Keratinocyte (primary cell): Measurements from ENCODE around the gene DDX41. TPM values are rescaled to one million over a fixed set of nuclear protein-coding genes. Genes with fewer than 3 reads are reported as not detected.

Experiments used
- DNase-seq: peaks from one replicate; pipeline ENCODE4 v3.0.0-alpha.2; 2011; ENCODE audit warnings: low read depth, missing footprints, low spot score
- FAIRE-seq: peaks from 2 replicates; lab custom pipeline; 2011; peaks lifted over from hg19 to GRCh38; lab: Jason Lieb, UNC
- H2AFZ ChIP-seq: 2 replicates; pipeline ENCODE4 v1.6.0; 2012; ENCODE audit warnings: low read length, control low read depth, inconsistent platforms; ENCODE audit not compliant: control insufficient read depth
- H3K27ac ChIP-seq: 2 replicates; pipeline ENCODE4 v1.5.1; 2011; ENCODE audit warnings: low read length; ENCODE audit not compliant: control insufficient read depth, insufficient read depth
- H3K27me3 ChIP-seq: 3 replicates; pipeline ENCODE4 v1.6.0; 2011; ENCODE audit warnings: low read length; ENCODE audit not compliant: control insufficient read depth, insufficient read depth; ENCODE audit errors: extremely low read depth
- H3K36me3 ChIP-seq, 2 experiments: 2 replicates in 1 of 2; 3 replicates in 1 of 2; pipeline ENCODE4 v1.5.1; 2011; ENCODE audit warnings: low read length in 2 of 2, mild to moderate bottlenecking in 1 of 2; ENCODE audit not compliant: control insufficient read depth in 2 of 2, insufficient read depth in 2 of 2; ENCODE audit errors: extremely low read depth in 1 of 2
- H3K4me1 ChIP-seq: 3 replicates; pipeline ENCODE4 v1.5.1; 2011; ENCODE audit warnings: low read length; ENCODE audit not compliant: control insufficient read depth, insufficient read depth; ENCODE audit errors: extremely low read depth
- H3K4me2 ChIP-seq: 3 replicates; pipeline ENCODE4 v1.6.0; 2011; ENCODE audit warnings: low read depth, low read length; ENCODE audit not compliant: control insufficient read depth, insufficient read depth; ENCODE audit errors: extremely low read depth
- H3K4me3 ChIP-seq, 3 experiments: fragments of 200-600 bp in 1 of 3; sonication (generic) in 1 of 3; 2 replicates in 2 of 3; 3 replicates in 1 of 3; pipeline ENCODE4 v1.5.1; 2011 to 2016; ENCODE audit warnings: low read length in 3 of 3, mild to moderate bottlenecking in 3 of 3, control low read depth in 2 of 3, inconsistent platforms in 1 of 3, low read depth in 1 of 3, mixed read lengths in 1 of 3, mixed run types in 1 of 3, moderate library complexity in 1 of 3; ENCODE audit not compliant: control insufficient read depth in 2 of 3, insufficient read depth in 2 of 3; ENCODE audit errors: extremely low read depth in 1 of 3
- H3K79me2 ChIP-seq: 2 replicates; pipeline ENCODE4 v1.6.0; 2012; ENCODE audit warnings: low read length; ENCODE audit not compliant: control insufficient read depth, insufficient read depth
- H3K9ac ChIP-seq: 3 replicates; pipeline ENCODE4 v1.6.0; 2011; ENCODE audit warnings: low read length; ENCODE audit not compliant: control insufficient read depth, insufficient read depth; ENCODE audit errors: extremely low read depth
- H3K9me1 ChIP-seq: 3 replicates; pipeline ENCODE4 v1.6.0; 2011; ENCODE audit warnings: low read length; ENCODE audit not compliant: control insufficient read depth, insufficient read depth; ENCODE audit errors: extremely low read depth
- H3K9me3 ChIP-seq: 2 replicates; pipeline ENCODE4 v1.5.1; 2012; ENCODE audit warnings: low read depth, low read length; ENCODE audit not compliant: control insufficient read depth
- H4K20me1 ChIP-seq: 3 replicates; pipeline ENCODE4 v1.6.0; 2011; ENCODE audit warnings: low read length; ENCODE audit not compliant: control insufficient read depth, insufficient read depth; ENCODE audit errors: extremely low read depth
- EZH2 ChIP-seq: IDR thresholded peaks from one replicate; pipeline ENCODE4 v1.6.1; 2012; ENCODE audit warnings: inconsistent platforms, mild to moderate bottlenecking, low read length, moderate library complexity
- dilution Hi-C: fragments of 300-500 bp; cut with MboI; formaldehyde crosslinking; loops from one replicate; pipeline ENCODE4 v1.7.0; 2020; ENCODE audit warnings: low sequenced_read_pairs; ENCODE audit not compliant: extremely low pct_ligation_motif_present
- polyA plus RNA-seq, 5 experiments: library from polyadenylated mRNA; depleted of rRNA in 3 of 5; stranded (reverse) in 3 of 5; stranded (forward) in 1 of 5; unstranded in 1 of 5; fragments of >200 nt; gene quantifications; 1 replicate in 1 of 5; 2 replicates in 3 of 5; 3 replicates in 1 of 5; pipeline versions ENCODE4 v1.2.1 to v1.2.3, GENCODE V29; 2011 to 2012; ENCODE audit warnings: missing spikeins in 2 of 5, low read depth in 1 of 5, low replicate concordance in 1 of 5
- TF ChIP-seq, protein P1 (sequence below), 3 experiments: IDR thresholded peaks in 1 of 3; conservative IDR thresholded peaks in 1 of 3; optimal IDR thresholded peaks in 1 of 3; 2 replicates in 2 of 3; 3 replicates in 1 of 3; pipeline versions ENCODE3 to v1.5.1; 2011; ENCODE audit warnings: low read length in 3 of 3, mild to moderate bottlenecking in 3 of 3, moderate library complexity in 2 of 3, control low read depth in 1 of 3, inconsistent platforms in 1 of 3; ENCODE audit not compliant: insufficient read depth in 2 of 3; ENCODE audit errors: extremely low read depth in 1 of 3

DDX41 gene
- polyA plus RNA-seq, 1 donor (not counting 4 experiments of a cell fraction or from before 2014, with no cell fraction given): 71.3 TPM

- TF ChIP-seq EZH2: no peak
- TF ChIP-seq, protein P1, sequence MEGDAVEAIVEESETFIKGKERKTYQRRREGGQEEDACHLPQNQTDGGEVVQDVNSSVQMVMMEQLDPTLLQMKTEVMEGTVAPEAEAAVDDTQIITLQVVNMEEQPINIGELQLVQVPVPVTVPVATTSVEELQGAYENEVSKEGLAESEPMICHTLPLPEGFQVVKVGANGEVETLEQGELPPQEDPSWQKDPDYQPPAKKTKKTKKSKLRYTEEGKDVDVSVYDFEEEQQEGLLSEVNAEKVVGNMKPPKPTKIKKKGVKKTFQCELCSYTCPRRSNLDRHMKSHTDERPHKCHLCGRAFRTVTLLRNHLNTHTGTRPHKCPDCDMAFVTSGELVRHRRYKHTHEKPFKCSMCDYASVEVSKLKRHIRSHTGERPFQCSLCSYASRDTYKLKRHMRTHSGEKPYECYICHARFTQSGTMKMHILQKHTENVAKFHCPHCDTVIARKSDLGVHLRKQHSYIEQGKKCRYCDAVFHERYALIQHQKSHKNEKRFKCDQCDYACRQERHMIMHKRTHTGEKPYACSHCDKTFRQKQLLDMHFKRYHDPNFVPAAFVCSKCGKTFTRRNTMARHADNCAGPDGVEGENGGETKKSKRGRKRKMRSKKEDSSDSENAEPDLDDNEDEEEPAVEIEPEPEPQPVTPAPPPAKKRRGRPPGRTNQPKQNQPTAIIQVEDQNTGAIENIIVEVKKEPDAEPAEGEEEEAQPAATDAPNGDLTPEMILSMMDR (optimal IDR thresholded peaks at IDR 0.05 in 1 of 3, IDR thresholded peaks at IDR 0.05 in 1 of 3, conservative IDR thresholded peaks at IDR 0.05 in 1 of 3; ENCODE audit: extremely low read depth in 1 of 3, insufficient read depth in 2 of 3, low read length in 3 of 3): no peak
- no peak overlapping the region for H3K4me3 ChIP-seq
- DNase-seq: no peak
- no peak overlapping the region for H3K4me2 ChIP-seq
- H3K4me1 ChIP-seq: peaks cover 4% of the 10 kb centered on the region
- H3K27me3 ChIP-seq: no peaks in the 10 kb centered on the region
- no peak for FAIRE-seq
- H3K9me1 ChIP-seq: no peaks in the 10 kb centered on the region
- dilution Hi-C loops: no loop called here
- no peaks in the 10 kb centered on the region for H3K79me2 ChIP-seq
- H3K36me3 ChIP-seq: peaks cover 0 to 3% of the 10 kb centered on the region in 2 experiments
- H4K20me1 ChIP-seq: no peaks in the 10 kb centered on the region
- H3K9me3 ChIP-seq: no peaks in the 10 kb centered on the region
- no peak overlapping the region for H2AFZ ChIP-seq
- no peak overlapping the region for H3K9ac ChIP-seq
- H3K27ac ChIP-seq: no peak overlapping the region
Measured at GRCh38 chr5:177503351-177504085, 13.2 kb downstream of the DDX41 start.

GRCh38 chr5:177502886-177503285, 13.9 kb downstream of the DDX41 start:
- no peak for TF ChIP-seq EZH2
- TF ChIP-seq, protein P1 (optimal IDR thresholded peaks at IDR 0.05 in 1 of 3, IDR thresholded peaks at IDR 0.05 in 1 of 3, conservative IDR thresholded peaks at IDR 0.05 in 1 of 3; ENCODE audit: extremely low read depth in 1 of 3, insufficient read depth in 2 of 3, low read length in 3 of 3): no peak
- DNase-seq: no peak
- Histone ChIP-seq H3K27ac (no peak overlapping the region), H4K20me1 (no peaks in the 10 kb centered on the region), H3K9me1 (no peaks in the 10 kb centered on the region), H3K79me2 (no peaks in the 10 kb centered on the region), H3K9me3 (no peaks in the 10 kb centered on the region), H3K4me2 (no peak overlapping the region), H3K36me3 (peaks cover 0 to 3% of the 10 kb centered on the region in 2 experiments), H2AFZ (no peak overlapping the region), H3K4me1 (peaks cover 10% of the 10 kb centered on the region), H3K9ac (no peak overlapping the region), H3K4me3 (no peak overlapping the region), H3K27me3 (no peaks in the 10 kb centered on the region)
- dilution Hi-C loops: no loop called here
- FAIRE-seq: no peak
